NCI-H1436 treated with DMSO at 0.1 percent for 48 hours (cell line): ENCODE data around the gene CAAP1.
"Not testable (repeated sequence)": the region's sequence is repeated elsewhere in the genome, so short reads cannot be mapped to it uniquely, and the experiment has no call there.

Source experiments
- DNase-seq: peaks from one replicate; lab custom pipeline; 2025; lab: John Stamatoyannopoulos, UW

CAAP1 gene

GRCh38 chr9:26833792-26834191, 58.8 kb downstream of the CAAP1 start:
- DNase-seq, result peak; percentile 9

DNA sequence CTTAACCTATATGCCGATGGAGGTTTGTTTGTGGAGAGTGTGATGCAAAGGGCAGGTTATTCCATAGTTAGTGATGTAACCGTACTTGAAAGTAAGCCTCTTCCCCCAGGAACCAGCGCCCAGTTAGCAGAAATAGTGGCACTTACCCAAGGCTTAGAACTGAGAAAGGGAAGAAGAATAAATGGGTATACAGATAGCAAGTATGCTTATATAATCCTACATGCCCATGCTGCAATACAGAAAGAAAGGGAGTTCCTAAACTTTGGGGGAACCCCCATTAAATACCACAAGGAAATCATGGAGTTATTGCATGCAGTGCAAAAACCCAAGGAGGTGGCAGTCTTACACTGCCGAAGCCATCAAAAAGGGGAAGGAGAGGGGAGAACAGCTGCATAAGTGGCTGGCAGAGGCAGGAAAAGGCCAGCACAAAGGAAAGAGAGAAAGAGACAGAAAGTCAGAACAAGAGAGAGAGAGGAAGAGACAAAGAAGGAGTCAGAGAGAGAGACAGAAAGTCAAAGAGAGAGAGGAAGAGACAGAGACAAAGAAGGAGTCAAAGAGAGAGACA, 64.1 kb downstream of the CAAP1 start:
- not testable (repeated sequence) for DNase-seq

DNA sequence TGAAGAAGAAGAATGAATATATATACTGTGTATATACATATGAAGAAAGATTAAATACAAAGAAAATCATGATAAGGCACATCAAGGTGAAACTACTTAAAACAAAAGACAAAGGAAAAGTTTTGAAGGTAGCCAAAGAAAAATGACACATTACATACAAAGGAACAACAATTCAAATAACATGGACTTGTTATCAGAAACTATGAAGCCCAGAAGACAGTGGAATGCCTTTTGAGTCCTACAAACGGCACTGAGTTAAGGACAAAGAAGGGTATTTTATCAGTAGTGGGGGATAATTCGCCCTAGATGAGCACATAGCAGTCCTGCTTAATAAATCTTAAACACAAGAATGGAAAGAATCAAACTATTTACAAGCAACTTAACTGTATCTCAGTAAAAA, 77.8 kb downstream of the CAAP1 start:
- DNase-seq, result no peak

DNA sequence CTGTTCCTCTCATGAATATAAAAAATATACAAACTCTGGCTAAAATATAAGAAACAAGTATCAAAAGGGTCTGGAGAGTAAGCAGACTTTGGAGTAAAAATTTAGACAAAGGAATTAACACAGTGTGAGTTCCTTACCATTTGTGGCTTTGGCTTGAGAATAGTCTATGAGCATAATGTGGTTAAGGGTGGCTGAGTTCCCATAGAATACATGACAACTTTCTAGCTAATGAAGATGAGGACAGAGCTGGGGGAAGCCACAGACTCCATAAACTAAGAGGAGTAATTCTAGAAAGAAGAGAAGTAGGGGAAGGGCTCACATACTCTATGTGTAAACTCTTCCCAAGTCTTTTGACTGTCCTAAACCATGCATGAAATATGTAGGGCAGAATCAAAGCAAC, 79.4 kb downstream of the CAAP1 start:
- no peak for DNase-seq

- no peak for DNase-seq
These were observed 80.4 kb downstream of the CAAP1 start for GRCh38 chr9:26812217-26812616.

DNA sequence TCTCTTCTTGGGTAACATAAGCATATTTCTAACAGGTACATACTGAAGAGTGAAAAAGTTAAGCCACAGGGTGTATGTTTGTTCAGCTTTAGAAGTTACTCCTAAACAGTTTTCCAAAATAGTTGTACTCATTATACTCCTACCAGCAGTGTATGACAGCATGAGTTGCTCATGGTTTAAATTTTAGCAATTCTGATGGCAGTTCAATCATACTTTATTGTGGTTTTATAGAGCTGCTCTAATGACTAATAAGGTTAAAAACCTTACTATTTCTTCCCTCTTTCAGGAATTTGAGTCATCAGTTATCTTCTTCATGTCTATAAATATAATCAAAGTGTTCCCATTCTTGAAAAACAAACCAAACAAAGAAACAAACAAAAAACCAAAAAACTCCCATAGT, 81.5 kb downstream of the CAAP1 start:
- no peak for DNase-seq

GRCh38 chr9:26809795-26810194, 82.8 kb downstream of the CAAP1 start:
- DNase-seq, result no peak

DNA sequence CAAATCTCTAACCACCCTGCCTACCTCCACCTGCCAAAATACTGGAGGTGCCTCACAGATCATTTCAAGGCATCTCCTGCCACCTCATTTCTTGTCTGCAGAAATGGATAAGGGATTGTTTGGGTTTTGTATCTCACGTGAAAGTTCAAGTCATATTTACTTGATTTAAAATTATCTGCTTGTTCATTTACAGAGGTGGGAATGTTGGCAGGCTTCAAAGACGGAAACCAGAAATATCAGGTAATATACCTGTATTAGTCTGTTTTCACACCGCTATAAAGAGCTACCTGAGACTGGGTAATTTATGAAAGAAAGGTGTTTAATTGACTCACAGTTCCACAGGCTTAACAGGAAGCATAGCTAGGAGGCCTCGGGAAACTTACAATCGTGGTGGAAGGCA, 85.4 kb downstream of the CAAP1 start:
- DNase-seq, result no peak

GRCh38 chr9:26802921-26803320, 89.7 kb downstream of the CAAP1 start:
- DNase-seq, result no peak

GRCh38 chr9:26801772-26802171, 90.8 kb downstream of the CAAP1 start:
- DNase-seq, result no peak

GRCh38 chr9:26800322-26800721, 92.3 kb downstream of the CAAP1 start:
- DNase-seq, result no peak

GRCh38 chr9:26791274-26791673, 101.3 kb downstream of the CAAP1 start:
- no peak for DNase-seq
